Myocyte (in vitro differentiated cells): Measurements from ENCODE around the gene SDS. TPM values are rescaled to one million over a fixed set of nuclear protein-coding genes. Genes with fewer than 3 reads are reported as not detected.
"Not testable (repeated sequence)": the region's sequence is repeated elsewhere in the genome, so short reads cannot be mapped to it uniquely, and the experiment has no call there.

Experiments used
- DNase-seq: peaks from one replicate; pipeline ENCODE4 v3.0.0-alpha.2; 2012; ENCODE audit warnings: low read depth
- total RNA-seq: library from RNA; depleted of rRNA; stranded (reverse); fragments of >200 nt; gene quantifications from 2 replicates; pipeline ENCODE4 v1.2.3, GENCODE V29; 2014

Gene SDS
- total RNA-seq, 1 donor from 2014 or later, result not detected

DNA sequence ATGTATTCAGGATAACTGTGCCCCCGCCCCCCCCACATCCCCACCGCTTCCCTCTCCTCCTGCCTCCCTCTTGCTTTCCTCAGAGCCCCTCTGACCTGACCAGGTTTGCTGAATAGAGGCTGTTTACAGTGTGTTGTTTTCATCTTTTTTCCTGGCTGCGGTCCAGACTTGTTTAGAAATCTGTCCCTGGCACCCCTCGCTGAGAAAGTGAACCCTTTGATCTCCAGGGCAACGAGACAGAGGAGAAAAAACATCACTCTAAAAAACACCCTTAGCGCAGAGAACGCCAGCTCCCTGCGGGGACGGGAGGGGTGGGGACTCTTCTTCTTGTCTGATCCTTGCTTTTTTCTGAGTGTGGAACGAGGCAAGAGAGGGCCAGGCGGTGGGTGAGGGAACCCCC lies 22.5 kb downstream of the SDS start:
- no peak for DNase-seq

DNA sequence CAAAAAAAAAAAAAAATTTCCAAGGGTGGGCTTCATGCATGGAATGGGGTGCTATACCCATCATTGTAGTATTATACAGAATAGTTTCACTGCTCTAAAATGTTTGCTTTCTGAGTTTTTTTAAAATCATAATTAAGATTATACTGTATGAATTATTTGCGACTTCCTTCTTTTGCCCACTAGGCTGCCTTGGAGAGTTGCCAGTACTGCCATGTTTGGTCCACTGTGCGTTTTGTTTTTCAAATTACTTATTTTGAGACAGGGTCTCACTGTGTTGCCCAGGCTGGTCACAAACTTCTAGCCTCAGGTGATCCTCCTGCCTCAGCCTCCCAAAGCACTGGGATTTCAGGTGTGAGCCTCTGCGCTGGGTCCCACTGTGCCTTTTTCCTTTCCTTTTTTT lies 25.4 kb downstream of the SDS start:
- DNase-seq, result no peak

DNA sequence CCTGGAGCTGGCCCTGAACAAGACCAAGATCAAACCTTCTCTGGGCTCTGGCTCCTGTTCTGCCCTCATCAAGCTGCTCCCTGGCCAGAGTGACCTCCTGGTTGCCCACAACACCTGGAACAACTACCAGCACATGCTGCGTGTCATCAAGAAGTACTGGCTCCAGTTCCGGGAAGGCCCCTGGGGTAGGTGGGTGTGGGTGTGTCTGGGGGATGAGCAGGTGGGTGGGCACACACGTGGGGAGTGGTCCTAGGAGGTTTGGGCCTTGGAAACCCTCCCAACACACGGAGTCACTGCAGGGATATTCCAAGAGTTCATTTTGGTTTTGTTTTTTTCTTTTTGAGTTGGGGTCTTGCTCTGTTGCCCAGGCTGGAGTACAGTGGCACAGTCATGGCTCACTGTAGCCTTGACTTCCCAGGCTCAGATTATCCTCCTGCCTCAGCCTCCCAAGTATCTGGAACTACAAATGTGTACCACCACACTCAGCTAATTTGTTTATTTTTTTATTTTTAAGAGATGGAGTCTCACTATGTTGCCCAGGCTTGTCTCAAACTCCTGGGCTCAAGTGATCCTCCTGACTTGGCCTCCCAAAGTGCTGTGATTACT lies 28.8 kb downstream of the SDS start:
- DNase-seq, result no peak

- DNase-seq, result no peak
These were observed 29.7 kb downstream of the SDS start for GRCh38 chr12:113373969-113374368.

GRCh38 chr12:113373440-113373839 lies 30.2 kb downstream of the SDS start:
- DNase-seq, result no peak

GRCh38 chr12:113372371-113372770 lies 31.3 kb downstream of the SDS start:
- no peak for DNase-seq

DNA sequence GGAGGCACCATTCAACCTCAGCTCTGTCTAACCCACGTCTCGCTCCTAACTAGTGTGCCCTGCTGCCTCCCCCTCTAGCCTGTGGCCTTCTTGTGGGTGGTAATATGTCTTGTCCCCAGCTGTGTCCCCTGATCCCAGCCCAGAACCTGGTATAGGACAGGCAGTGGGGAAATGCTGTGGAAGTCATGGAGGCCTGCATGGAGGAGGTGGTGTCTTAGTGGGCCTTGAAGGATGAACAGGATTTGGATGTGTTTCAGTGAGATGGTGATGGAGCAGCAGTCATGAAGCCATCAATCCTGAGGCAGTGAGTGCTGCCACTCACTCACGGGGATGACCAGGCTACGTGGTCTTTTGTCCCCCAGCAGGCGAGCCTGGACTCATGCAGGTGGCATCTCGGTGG lies 31.9 kb downstream of the SDS start:
- DNase-seq, result no peak

- DNase-seq, result no peak
These were observed 32.6 kb downstream of the SDS start for GRCh38 chr12:113370923-113371682.

GRCh38 chr12:113369391-113369985 lies 34.2 kb downstream of the SDS start:
- DNase-seq, result no peak

DNA sequence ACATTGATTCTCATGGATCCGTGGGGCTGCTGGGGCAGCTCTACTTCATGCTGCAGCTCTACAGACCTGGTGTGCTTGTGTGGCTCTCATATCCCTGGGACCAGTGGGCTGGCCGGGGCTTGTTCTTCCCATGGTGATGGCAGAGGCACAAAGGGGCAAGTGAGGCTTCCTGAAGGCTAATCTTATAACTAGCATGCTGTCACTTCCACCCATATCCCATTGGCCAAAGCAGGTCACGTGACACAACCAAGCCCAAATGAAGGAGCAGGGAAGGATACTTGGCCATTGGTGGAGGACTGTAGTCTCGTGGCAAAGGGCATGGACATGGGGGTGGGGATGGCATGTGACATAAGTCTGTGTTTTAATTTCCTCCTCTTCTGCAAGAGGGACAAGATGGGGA lies 35.4 kb downstream of the SDS start:
- DNase-seq, result no peak

GRCh38 chr12:113366827-113367226 lies 36.9 kb downstream of the SDS start:
- peak; percentile 74 for DNase-seq

DNA sequence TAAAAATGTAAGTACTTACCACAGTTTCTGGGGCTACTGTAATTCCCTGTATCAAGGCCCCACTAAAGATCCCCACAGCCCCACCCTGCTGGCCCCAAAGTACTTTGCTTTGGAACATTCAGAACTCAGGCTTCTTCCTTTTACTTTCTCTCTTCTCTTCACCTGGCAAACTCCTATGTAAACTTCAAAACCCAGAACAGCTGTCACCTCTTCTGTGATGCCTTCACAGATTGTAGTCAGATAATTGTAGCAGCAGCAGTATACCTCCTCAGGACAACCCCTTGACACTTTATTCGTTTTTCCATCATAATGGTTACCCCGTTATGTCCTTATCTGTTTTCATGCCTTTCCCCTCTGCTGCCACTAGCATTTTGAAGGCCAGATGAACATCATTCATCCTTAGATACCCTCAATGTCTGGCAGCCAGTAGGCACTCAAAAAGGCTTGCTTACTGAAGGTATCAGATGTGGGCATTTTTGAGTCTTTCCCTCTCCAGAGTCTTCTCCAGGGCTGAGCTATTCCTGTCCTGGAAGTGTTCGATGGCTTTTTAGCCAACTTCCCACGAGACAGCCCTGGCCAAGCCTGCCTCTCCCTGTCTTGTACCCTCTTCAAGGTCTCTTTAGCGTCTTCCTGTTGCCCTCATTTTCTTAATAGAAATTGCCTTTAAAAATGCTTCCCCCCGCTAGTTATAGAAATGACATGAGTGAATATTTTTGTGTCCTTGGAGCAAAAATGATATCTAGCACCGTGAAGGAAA lies 37.9 kb downstream of the SDS start:
- DNase-seq, result no peak

GRCh38 chr12:113364698-113365097 lies 39.0 kb downstream of the SDS start:
- DNase-seq, result no peak

- DNase-seq, result peak; percentile 3
These were observed 41.9 kb downstream of the SDS start for GRCh38 chr12:113361574-113362370.

GRCh38 chr12:113359939-113360748 lies 43.5 kb downstream of the SDS start:
- peak; percentile 5 for DNase-seq

- peak; percentile 11 for DNase-seq
These were observed 44.4 kb downstream of the SDS start for GRCh38 chr12:113359133-113359938.

DNA sequence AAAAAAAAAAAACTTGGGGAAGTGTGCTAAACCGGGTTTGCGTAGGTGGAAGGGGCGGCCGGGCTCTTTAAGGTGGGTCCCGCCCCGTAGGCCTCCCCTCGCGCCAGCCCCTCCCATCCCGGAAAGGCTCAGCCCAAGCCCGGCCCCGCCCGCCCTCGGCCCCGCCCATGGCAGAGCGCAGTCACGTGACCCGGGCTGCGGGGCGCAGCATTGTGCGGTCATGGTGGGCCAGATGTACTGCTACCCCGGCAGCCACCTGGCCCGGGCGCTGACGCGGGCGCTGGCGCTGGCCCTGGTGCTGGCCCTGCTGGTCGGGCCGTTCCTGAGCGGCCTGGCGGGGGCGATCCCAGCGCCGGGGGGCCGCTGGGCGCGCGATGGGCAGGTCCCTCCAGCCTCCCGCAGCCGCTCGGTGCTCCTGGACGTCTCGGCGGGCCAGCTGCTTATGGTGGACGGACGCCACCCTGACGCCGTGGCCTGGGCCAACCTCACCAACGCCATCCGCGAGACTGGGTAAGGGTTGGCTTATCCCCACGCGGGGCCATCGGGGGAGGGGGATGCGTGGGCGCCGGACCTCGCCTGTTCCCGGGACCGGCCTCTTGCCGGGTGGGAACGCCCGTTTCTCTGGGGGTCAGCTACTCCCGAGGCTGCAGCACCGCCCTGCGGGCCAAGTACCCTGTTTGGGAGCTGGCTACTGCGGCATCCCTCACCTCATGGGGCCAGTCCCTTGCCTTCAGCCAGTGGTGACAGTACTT lies 45.1 kb downstream of the SDS start, which contains the start of gene PLBD2:
PLBD2 (plus strand) TSS at position 207 of the 752 bp plus-strand sequence; CDS start at position 221, 14 bp downstream.
- peak; percentile 94 for DNase-seq

DNA sequence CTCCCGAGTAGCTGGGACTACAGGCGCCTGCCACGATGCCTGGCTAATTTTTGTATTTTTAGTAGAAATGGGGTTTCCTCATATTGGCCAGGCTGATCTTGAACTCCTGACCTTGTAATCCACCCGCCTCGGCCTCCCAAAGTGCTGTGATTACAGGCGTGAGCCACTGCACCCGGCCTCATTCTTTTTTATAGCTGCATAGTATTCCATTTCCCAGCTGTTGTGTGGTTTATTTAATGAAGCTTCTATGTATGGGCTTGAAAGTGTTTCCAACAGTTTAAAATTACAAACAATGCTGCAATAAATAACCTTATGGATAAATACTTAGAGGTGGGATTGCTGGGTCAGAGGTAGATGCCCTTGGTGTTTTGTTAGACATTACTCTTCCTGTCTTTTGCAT lies 49.5 kb downstream of the SDS start:
- not testable (repeated sequence) for DNase-seq
